HepG2 (cell line): ENCODE data around the gene FMC1. TPM values are rescaled to one million over a fixed set of nuclear protein-coding genes. Genes with fewer than 3 reads are reported as not detected.

Source experiments
- CEBPB ChIP-seq: IDR thresholded peaks from 2 replicates; pipeline ENCODE4 v1.6.1; 2011; ENCODE audit warnings: low read depth, low read length, improper control_type of control experiment, borderline replicate concordance
- DMAP1 ChIP-seq: IDR thresholded peaks from 2 replicates; pipeline ENCODE4 v1.6.1; 2016
- ELF1 ChIP-seq: sonication (generic); formaldehyde crosslinking; IDR thresholded peaks from 2 replicates; pipeline ENCODE4 v1.4.0; 2020; ENCODE audit warnings: missing genetic modification reagents
- EP300 ChIP-seq, 3 experiments: sonication (generic) in 1 of 3; formaldehyde crosslinking in 1 of 3; IDR thresholded peaks; 2 replicates each; pipeline versions ENCODE4 v1.5.1 to v1.6.1; 2011 to 2020; ENCODE audit warnings: low read depth in 2 of 3, low read length in 2 of 3, borderline replicate concordance in 1 of 3, improper control_type of control experiment in 1 of 3, mild to moderate bottlenecking in 1 of 3, missing genetic modification reagents in 1 of 3, moderate library complexity in 1 of 3
- FOXP1 ChIP-seq, 2 experiments: fragments of 450-650 bp in 1 of 2; IDR thresholded peaks; 2 replicates each; pipeline ENCODE4 v1.6.1; 2017 to 2018; ENCODE audit warnings: antibody characterized with exemption in 1 of 2
- MEIS1 ChIP-seq: sonication (generic); formaldehyde crosslinking; IDR thresholded peaks from 2 replicates; pipeline ENCODE4 v1.9.0; 2021; ENCODE audit warnings: mild to moderate bottlenecking, missing genetic modification reagents, moderate library complexity, borderline replicate concordance
- POLR2AphosphoS5 ChIP-seq: IDR thresholded peaks from 2 replicates; pipeline ENCODE4 v1.6.1; 2012; ENCODE audit warnings: low read depth, low read length
- PRPF4 ChIP-seq: fragments of 200-400 bp; formaldehyde crosslinking; IDR thresholded peaks from 2 replicates; pipeline ENCODE4 v1.6.1; 2016; ENCODE audit warnings: low read length, low read depth; ENCODE audit not compliant: poor library complexity, severe bottlenecking
- SOX13 ChIP-seq, 3 experiments: fragments of 450-650 bp in 1 of 3; sonication (generic) in 1 of 3; formaldehyde crosslinking in 1 of 3; IDR thresholded peaks in 2 of 3; conservative IDR thresholded peaks in 1 of 3; 2 replicates each; pipeline versions ENCODE4 v1.5.0 to v1.6.1; 2016 to 2020; ENCODE audit warnings: antibody characterized with exemption in 1 of 3, mild to moderate bottlenecking in 1 of 3, missing compliant biosample characterization in 1 of 3, missing genetic modification reagents in 1 of 3, moderate library complexity in 1 of 3
- SP1 ChIP-seq, 2 experiments: fragments of 450-650 bp in 1 of 2; sonication (generic) in 1 of 2; formaldehyde crosslinking in 1 of 2; IDR thresholded peaks; 2 replicates each; pipeline versions ENCODE4 v1.4.0 to v1.6.1; 2016 to 2020; ENCODE audit warnings: missing genetic modification reagents in 1 of 2
- ZBTB1 ChIP-seq: sonication (generic); formaldehyde crosslinking; IDR thresholded peaks from 2 replicates; pipeline ENCODE4 v1.4.0; 2020; ENCODE audit warnings: missing genetic modification reagents, borderline replicate concordance
- ZNF20 ChIP-seq: sonication (generic); formaldehyde crosslinking; IDR thresholded peaks from 2 replicates; pipeline ENCODE4 v1.4.0; 2020; ENCODE audit warnings: mild to moderate bottlenecking, moderate library complexity, missing genetic modification reagents
- ZNF225 ChIP-seq: sonication (generic); formaldehyde crosslinking; IDR thresholded peaks from 2 replicates; pipeline ENCODE4 v1.4.0; 2020; ENCODE audit warnings: mild to moderate bottlenecking, missing genetic modification reagents
- polyA plus RNA-seq, 8 experiments: library from polyadenylated mRNA; depleted of rRNA in 3 of 8; stranded (reverse) in 7 of 8; unstranded in 1 of 8; fragments of >200 nt; fragmentation: Illumina TruSeq in 4 of 8; extraction: Trizol in 4 of 8; gene quantifications; 2 replicates each; pipeline versions ENCODE4 v1.2.1 to v1.2.3, GENCODE V29; 2011 to 2016; ENCODE audit warnings: low read depth in 4 of 8, missing spikeins in 1 of 8, mixed read lengths in 1 of 8; ENCODE audit not compliant: insufficient read depth in 1 of 8
- total RNA-seq, 5 experiments: library from RNA; depleted of rRNA; stranded (reverse); fragments of >200 nt; fragmentation: Illumina TruSeq; extraction: Trizol; gene quantifications; 2 replicates each; pipeline ENCODE4 v1.2.3, GENCODE V29; 2016; ENCODE audit warnings: low read depth in 1 of 5
- TF ChIP-seq, protein P1 (sequence below): IDR thresholded peaks from 2 replicates; pipeline ENCODE4 v1.4.0; 2020; ENCODE audit warnings: mild to moderate bottlenecking, missing genetic modification reagents
- TF ChIP-seq, protein P2 (sequence below): fragments of 450-650 bp; IDR thresholded peaks from 2 replicates; pipeline ENCODE4 v1.6.1; 2016
- TF ChIP-seq, protein P3 (sequence below): sonication (generic); formaldehyde crosslinking; IDR thresholded peaks from 2 replicates; pipeline ENCODE4 v1.4.0; 2020; ENCODE audit warnings: low read depth, mild to moderate bottlenecking, missing genetic modification reagents
- TF ChIP-seq, protein P4 (sequence below): sonication (generic); formaldehyde crosslinking; IDR thresholded peaks from 2 replicates; pipeline ENCODE4 v1.5.1; 2020; ENCODE audit warnings: mild to moderate bottlenecking, moderate library complexity, missing genetic modification reagents
- TF ChIP-seq, protein P5 (sequence below): sonication (generic); formaldehyde crosslinking; IDR thresholded peaks from 2 replicates; pipeline ENCODE4 v1.4.0; 2020; ENCODE audit warnings: missing genetic modification reagents

FMC1 gene
- total and polyA plus RNA-seq, 2 of the 13 experiments (the other 11 are each of a cell fraction or from before 2014, with no cell fraction given): 39.2 to 50.7 TPM

DNA sequence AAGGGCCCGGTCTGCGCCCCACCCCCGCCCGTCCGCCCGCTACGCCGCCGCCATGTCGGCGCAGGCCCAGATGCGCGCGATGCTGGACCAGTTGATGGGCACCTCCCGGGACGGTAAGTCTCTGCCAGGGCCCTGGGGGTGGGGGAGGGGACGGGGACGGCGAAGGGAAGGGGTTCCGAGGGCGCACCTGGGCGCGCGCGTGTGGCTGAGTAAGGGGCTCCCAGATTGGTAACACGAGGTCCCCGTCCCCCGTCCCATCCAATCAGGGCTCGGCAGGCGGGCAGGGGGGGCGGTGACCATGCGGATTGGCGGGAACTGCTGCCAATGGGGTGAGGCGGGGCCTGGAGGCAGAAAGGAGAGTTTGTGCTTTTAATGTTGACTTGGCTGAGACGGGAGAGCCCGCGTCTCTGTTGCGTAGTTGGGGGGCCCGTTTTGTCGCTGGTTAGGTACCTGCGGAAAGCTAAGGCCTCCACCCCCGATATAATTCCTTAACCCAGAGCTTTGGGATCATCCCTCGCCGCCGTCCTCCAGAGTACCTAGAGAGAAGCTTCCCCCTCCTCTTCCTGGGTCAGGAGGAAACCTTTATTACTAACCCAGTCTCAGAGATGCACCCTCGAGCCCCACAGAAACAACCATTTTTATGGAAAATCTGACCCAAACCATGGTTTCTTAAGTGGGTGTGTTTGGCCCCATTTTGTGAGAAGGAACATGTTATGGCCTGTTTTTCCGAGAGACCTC lies 19.2 kb downstream of the FMC1 start (continued):
- TF ChIP-seq, protein P1, sequence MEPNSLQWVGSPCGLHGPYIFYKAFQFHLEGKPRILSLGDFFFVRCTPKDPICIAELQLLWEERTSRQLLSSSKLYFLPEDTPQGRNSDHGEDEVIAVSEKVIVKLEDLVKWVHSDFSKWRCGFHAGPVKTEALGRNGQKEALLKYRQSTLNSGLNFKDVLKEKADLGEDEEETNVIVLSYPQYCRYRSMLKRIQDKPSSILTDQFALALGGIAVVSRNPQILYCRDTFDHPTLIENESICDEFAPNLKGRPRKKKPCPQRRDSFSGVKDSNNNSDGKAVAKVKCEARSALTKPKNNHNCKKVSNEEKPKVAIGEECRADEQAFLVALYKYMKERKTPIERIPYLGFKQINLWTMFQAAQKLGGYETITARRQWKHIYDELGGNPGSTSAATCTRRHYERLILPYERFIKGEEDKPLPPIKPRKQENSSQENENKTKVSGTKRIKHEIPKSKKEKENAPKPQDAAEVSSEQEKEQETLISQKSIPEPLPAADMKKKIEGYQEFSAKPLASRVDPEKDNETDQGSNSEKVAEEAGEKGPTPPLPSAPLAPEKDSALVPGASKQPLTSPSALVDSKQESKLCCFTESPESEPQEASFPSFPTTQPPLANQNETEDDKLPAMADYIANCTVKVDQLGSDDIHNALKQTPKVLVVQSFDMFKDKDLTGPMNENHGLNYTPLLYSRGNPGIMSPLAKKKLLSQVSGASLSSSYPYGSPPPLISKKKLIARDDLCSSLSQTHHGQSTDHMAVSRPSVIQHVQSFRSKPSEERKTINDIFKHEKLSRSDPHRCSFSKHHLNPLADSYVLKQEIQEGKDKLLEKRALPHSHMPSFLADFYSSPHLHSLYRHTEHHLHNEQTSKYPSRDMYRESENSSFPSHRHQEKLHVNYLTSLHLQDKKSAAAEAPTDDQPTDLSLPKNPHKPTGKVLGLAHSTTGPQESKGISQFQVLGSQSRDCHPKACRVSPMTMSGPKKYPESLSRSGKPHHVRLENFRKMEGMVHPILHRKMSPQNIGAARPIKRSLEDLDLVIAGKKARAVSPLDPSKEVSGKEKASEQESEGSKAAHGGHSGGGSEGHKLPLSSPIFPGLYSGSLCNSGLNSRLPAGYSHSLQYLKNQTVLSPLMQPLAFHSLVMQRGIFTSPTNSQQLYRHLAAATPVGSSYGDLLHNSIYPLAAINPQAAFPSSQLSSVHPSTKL (CRISPR knock-in tag): peak; percentile 26
- TF ChIP-seq, protein P2, sequence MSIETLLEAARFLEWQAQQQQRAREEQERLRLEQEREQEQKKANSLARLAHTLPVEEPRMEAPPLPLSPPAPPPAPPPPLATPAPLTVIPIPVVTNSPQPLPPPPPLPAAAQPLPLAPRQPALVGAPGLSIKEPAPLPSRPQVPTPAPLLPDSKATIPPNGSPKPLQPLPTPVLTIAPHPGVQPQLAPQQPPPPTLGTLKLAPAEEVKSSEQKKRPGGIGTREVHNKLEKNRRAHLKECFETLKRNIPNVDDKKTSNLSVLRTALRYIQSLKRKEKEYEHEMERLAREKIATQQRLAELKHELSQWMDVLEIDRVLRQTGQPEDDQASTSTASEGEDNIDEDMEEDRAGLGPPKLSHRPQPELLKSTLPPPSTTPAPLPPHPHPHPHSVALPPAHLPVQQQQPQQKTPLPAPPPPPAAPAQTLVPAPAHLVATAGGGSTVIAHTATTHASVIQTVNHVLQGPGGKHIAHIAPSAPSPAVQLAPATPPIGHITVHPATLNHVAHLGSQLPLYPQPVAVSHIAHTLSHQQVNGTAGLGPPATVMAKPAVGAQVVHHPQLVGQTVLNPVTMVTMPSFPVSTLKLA: peak; percentile 59
- no peak for TF ChIP-seq ZNF225
- peak; percentile 73 for TF ChIP-seq POLR2AphosphoS5
- no peak for TF ChIP-seq ZBTB1
- peak; percentile 24; the same call in 1 of the 2 replicates for TF ChIP-seq ELF1 (CRISPR knock-in tag)
- TF ChIP-seq PRPF4: peak; percentile 29
- TF ChIP-seq DMAP1 (CRISPR knock-in tag): 0 out of 2 replicates have a peak, but pooled peaks have one; percentile 4
- 0 out of 4 replicates have a peak, but pooled peaks of 1 of the 2 experiments have one; percentile 2 for TF ChIP-seq EP300 (IDR thresholded peaks at IDR 0.05; ENCODE audit: low read depth in 2 of 2, low read length in 2 of 2)
- TF ChIP-seq EP300 (CRISPR knock-in tag; IDR thresholded peaks at IDR 0.05; ENCODE audit: borderline replicate concordance): no peak
- TF ChIP-seq, protein P3, sequence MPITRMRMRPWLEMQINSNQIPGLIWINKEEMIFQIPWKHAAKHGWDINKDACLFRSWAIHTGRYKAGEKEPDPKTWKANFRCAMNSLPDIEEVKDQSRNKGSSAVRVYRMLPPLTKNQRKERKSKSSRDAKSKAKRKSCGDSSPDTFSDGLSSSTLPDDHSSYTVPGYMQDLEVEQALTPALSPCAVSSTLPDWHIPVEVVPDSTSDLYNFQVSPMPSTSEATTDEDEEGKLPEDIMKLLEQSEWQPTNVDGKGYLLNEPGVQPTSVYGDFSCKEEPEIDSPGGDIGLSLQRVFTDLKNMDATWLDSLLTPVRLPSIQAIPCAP (CRISPR knock-in tag): 0 out of 2 replicates have a peak, but pooled peaks have one; percentile 30
- TF ChIP-seq, protein P4, sequence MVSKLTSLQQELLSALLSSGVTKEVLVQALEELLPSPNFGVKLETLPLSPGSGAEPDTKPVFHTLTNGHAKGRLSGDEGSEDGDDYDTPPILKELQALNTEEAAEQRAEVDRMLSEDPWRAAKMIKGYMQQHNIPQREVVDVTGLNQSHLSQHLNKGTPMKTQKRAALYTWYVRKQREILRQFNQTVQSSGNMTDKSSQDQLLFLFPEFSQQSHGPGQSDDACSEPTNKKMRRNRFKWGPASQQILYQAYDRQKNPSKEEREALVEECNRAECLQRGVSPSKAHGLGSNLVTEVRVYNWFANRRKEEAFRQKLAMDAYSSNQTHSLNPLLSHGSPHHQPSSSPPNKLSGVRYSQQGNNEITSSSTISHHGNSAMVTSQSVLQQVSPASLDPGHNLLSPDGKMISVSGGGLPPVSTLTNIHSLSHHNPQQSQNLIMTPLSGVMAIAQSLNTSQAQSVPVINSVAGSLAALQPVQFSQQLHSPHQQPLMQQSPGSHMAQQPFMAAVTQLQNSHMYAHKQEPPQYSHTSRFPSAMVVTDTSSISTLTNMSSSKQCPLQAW (CRISPR knock-in tag): peak; percentile 48; the same call in 1 of the 2 replicates
- TF ChIP-seq CEBPB: no peak
- TF ChIP-seq, protein P5, sequence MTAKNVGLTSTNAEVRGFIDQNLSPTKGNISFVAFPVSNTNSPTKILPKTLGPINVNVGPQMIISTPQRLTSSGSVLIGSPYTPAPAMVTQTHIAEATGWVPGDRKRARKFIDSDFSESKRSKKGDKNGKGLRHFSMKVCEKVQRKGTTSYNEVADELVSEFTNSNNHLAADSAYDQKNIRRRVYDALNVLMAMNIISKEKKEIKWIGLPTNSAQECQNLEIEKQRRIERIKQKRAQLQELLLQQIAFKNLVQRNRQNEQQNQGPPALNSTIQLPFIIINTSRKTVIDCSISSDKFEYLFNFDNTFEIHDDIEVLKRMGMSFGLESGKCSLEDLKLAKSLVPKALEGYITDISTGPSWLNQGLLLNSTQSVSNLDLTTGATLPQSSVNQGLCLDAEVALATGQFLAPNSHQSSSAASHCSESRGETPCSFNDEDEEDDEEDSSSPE (CRISPR knock-in tag): peak; percentile 91
- no peak for TF ChIP-seq ZNF20
- no peak for TF ChIP-seq FOXP1 (IDR thresholded peaks at IDR 0.05)
- TF ChIP-seq FOXP1 (CRISPR knock-in tag; IDR thresholded peaks at IDR 0.05): no peak
- peak; percentile 15; the same call in 1 of the 2 replicates for TF ChIP-seq MEIS1
- TF ChIP-seq SP1 (IDR thresholded peaks at IDR 0.05): no peak
- TF ChIP-seq SP1 (CRISPR knock-in tag; IDR thresholded peaks at IDR 0.05): peak; percentile 76
- no peak for TF ChIP-seq SOX13 (IDR thresholded peaks at IDR 0.05)
- 0 out of 4 replicates have a peak, but pooled peaks of 1 of the 2 experiments have one; percentile 5 for TF ChIP-seq SOX13 (CRISPR knock-in tag; conservative IDR thresholded peaks at IDR 0.05 in 1 of 2, IDR thresholded peaks at IDR 0.05 in 1 of 2)
